ENCODE data around the gene KBTBD13.

- TF ChIP-seq POLR2A (IDR thresholded peaks at IDR 0.05; ENCODE audit: low read depth, low read length) (no peak), POLR2AphosphoS5 (IDR thresholded peaks at IDR 0.05; ENCODE audit: low read depth, low read length) (no peak), PAX5 (IDR thresholded peaks at IDR 0.05; ENCODE audit: insufficient read depth, low read length, severe bottlenecking) (no peak)
These were observed 42.8 kb upstream of the KBTBD13 start for GRCh38 chr15:65033659-65034269.

Measured in GM12891 (cell line).